Hepatocyte (in vitro differentiated cells): ENCODE data around the gene AKT1. TPM values are rescaled to one million over a fixed set of nuclear protein-coding genes. Genes with fewer than 3 reads are reported as not detected.

Source experiments
- DNase-seq: peaks from one replicate; pipeline ENCODE4 v3.0.0-alpha.2; 2016; ENCODE audit warnings: low spot score
- H2AFZ ChIP-seq: fragments of 200-600 bp; sonication (generic); 2 replicates; pipeline ENCODE4 v1.6.0; 2016; ENCODE audit warnings: antibody characterized with exemption, mild to moderate bottlenecking
- H3K27ac ChIP-seq: fragments of 200-600 bp; sonication (generic); 2 replicates; pipeline ENCODE4 v1.5.1; 2016; ENCODE audit warnings: mild to moderate bottlenecking
- H3K27me3 ChIP-seq: fragments of 200-600 bp; sonication (generic); 2 replicates; pipeline ENCODE4 v1.6.1; 2016
- H3K36me3 ChIP-seq: fragments of 200-600 bp; sonication (generic); replicated peaks from 2 replicates; pipeline ENCODE4 v1.5.1; 2016; ENCODE audit warnings: low read depth; ENCODE audit not compliant: insufficient read depth
- H3K4me1 ChIP-seq: fragments of 200-600 bp; sonication (generic); 2 replicates; pipeline ENCODE4 v1.5.1; 2016; ENCODE audit warnings: mild to moderate bottlenecking, moderate library complexity; ENCODE audit not compliant: insufficient read depth
- H3K4me2 ChIP-seq: fragments of 200-600 bp; sonication (generic); 2 replicates; pipeline ENCODE4 v1.6.0; 2016
- H3K4me3 ChIP-seq: fragments of 200-600 bp; sonication (generic); 2 replicates; pipeline ENCODE4 v1.5.1; 2016; ENCODE audit warnings: mild to moderate bottlenecking
- H3K79me2 ChIP-seq: fragments of 200-600 bp; sonication (generic); 2 replicates; pipeline ENCODE4 v1.6.0; 2017; ENCODE audit warnings: mild to moderate bottlenecking
- H3K9me2 ChIP-seq: fragments of 200-600 bp; sonication (generic); replicated peaks from 2 replicates; pipeline ENCODE4 v1.6.0; 2017; ENCODE audit warnings: mild to moderate bottlenecking; ENCODE audit not compliant: insufficient read depth
- H3K9me3 ChIP-seq: fragments of 200-600 bp; sonication (generic); 2 replicates; pipeline ENCODE4 v1.5.1; 2016; ENCODE audit warnings: low read depth, mild to moderate bottlenecking
- H4K20me1 ChIP-seq: fragments of 200-600 bp; sonication (generic); 2 replicates; pipeline ENCODE4 v1.6.0; 2016; ENCODE audit warnings: mild to moderate bottlenecking; ENCODE audit not compliant: insufficient read depth, poor library complexity, severe bottlenecking
- CTCF ChIP-seq: fragments of 200-600 bp; sonication (generic); IDR thresholded peaks from 2 replicates; pipeline ENCODE4 v1.5.1; 2016; ENCODE audit warnings: antibody characterized with exemption, mild to moderate bottlenecking; ENCODE audit not compliant: poor library complexity
- EZH2 ChIP-seq: fragments of 200-600 bp; sonication (generic); IDR thresholded peaks from 2 replicates; pipeline ENCODE4 v1.6.1; 2016; ENCODE audit warnings: antibody characterized with exemption, mild to moderate bottlenecking, borderline replicate concordance
- EZH2phosphoT487 ChIP-seq: fragments of 200-600 bp; sonication (generic); IDR thresholded peaks from one replicate; pipeline ENCODE4 v1.6.1; 2018; ENCODE audit warnings: antibody characterized with exemption, mild to moderate bottlenecking, low read depth, moderate library complexity; ENCODE audit not compliant: unreplicated experiment, severe bottlenecking
- WGBS: methylation state at CpG from one replicate; pipeline ENCODE4 v1.1.6; 2016; ENCODE audit warnings: low lambda C conversion rate; ENCODE audit errors: missing lambda C conversion rate; 5-methylcytosine and 5-hydroxymethylcytosine counted together
- polyA plus RNA-seq: library from polyadenylated mRNA; unstranded; fragments of >200 nt; fragmentation: Nextera tagmentation; extraction: Ambion mirVana; gene quantifications from 2 replicates; pipeline ENCODE4 v1.2.1, GENCODE V29; 2016
- total RNA-seq: library from RNA; depleted of rRNA; stranded (reverse); fragments of >200 nt; gene quantifications from 2 replicates; pipeline ENCODE4 v1.2.3, GENCODE V29; 2014

Gene AKT1
- total and polyA plus RNA-seq, 2 experiments from 2014 or later = 124 to 159 TPM

GRCh38 chr14:104800015-104800770, 4.6 kb upstream of the AKT1 start:
- Histone ChIP-seq H3K36me3 (no peaks in the 10 kb centered on the region), H3K27me3 (no peaks in the 10 kb centered on the region), H3K4me1 (peaks cover 35% of the 10 kb centered on the region), H3K4me3 (peak overlapping the region; percentile 67), H3K9me2 (no peaks in the 10 kb centered on the region), H3K4me2 (peak overlapping the region; percentile 100), H3K79me2 (peaks cover 4% of the 10 kb centered on the region), H3K27ac (peak overlapping the region; percentile 96), H4K20me1 (no peaks in the 10 kb centered on the region), H3K9me3 (no peaks in the 10 kb centered on the region), H2AFZ (peak overlapping the region; percentile 86)
- TF ChIP-seq EZH2phosphoT487 (no peak), EZH2 (no peak), CTCF (peak; percentile 42)
- DNase-seq = peak; percentile 95
- WGBS = 3% methylated on average over 16 of the region's 83 CpGs

- Histone ChIP-seq H3K79me2 (peaks cover 10% of the 10 kb centered on the region), H3K4me3 (peak overlapping the region; percentile 67), H3K9me2 (no peaks in the 10 kb centered on the region), H3K36me3 (no peaks in the 10 kb centered on the region), H3K27ac (peak overlapping the region; percentile 96), H2AFZ (peak overlapping the region; percentile 86), H3K27me3 (no peaks in the 10 kb centered on the region), H3K4me1 (peaks cover 35% of the 10 kb centered on the region), H3K4me2 (peak overlapping the region; percentile 98), H4K20me1 (peaks cover 3% of the 10 kb centered on the region), H3K9me3 (no peaks in the 10 kb centered on the region)
- WGBS = 24% methylated on average over 21 of the region's 21 CpGs
- DNase-seq = peak; percentile 71
- no peak for TF ChIP-seq EZH2phosphoT487
- TF ChIP-seq CTCF = peak; percentile 27
Measured at GRCh38 chr14:104799244-104800014, 3.9 kb upstream of the AKT1 start.

GRCh38 chr14:104798300-104799243, 3.0 kb upstream of the AKT1 start:
- H3K4me1 ChIP-seq = peaks cover 42% of the 10 kb centered on the region
- H4K20me1 ChIP-seq = peaks cover 12% of the 10 kb centered on the region
- no peak for DNase-seq
- TF ChIP-seq EZH2phosphoT487 (no peak), CTCF (no peak), EZH2 (no peak)
- WGBS = 81% methylated on average over 16 of the region's 16 CpGs
- H3K9me3 ChIP-seq = no peaks in the 10 kb centered on the region
- H3K36me3 ChIP-seq = no peaks in the 10 kb centered on the region
- peaks cover 19% of the 10 kb centered on the region for H3K79me2 ChIP-seq
- H3K27me3 ChIP-seq = no peaks in the 10 kb centered on the region
- H3K27ac ChIP-seq = peak overlapping the region; percentile 96
- H3K4me2 ChIP-seq = no peak overlapping the region
- H2AFZ ChIP-seq = no peak overlapping the region
- H3K9me2 ChIP-seq = no peaks in the 10 kb centered on the region
- H3K4me3 ChIP-seq = no peak overlapping the region
